Measurements from ENCODE around the gene DYRK2. TPM values are rescaled to one million over a fixed set of nuclear protein-coding genes. Genes with fewer than 3 reads are reported as not detected.

Gene DYRK2
- 10 to 100 TPM; 11.6 to 25.8 (median 13.0) TPM for total RNA-seq
- polyA plus RNA-seq = 1 to 10 TPM; 2.6 to 6.2 TPM

GRCh38 chr12:67648521-67649260 lies at the start of gene DYRK2:
Gene DYRK2, plus strand, starts transcription at chr12:67648745. Its CDS starts 389 bp downstream, at chr12:67649134.
- DNase-seq (peak; percentile 66 to 93 (median 78)), ATAC-seq (peak; percentile 69 to 76 (median 73)), FAIRE-seq (no peak)
- H3K4me1 ChIP-seq = peaks cover 0 to 20% (median 9%) of the 10 kb centered on the region in 3 donors
- H3K4me3 ChIP-seq = peak within 1 kb of the TSS; percentile 84 to 94 (median 92)
- peak within 1 kb of the TSS; percentile 89 to 98 (median 96) for H3K27ac ChIP-seq
- H3K27me3 ChIP-seq = no peaks in the 10 kb centered on the region
- 0% methylated on average over 12 to 106 of the region's 109 CpGs for WGBS, 2 donors
- intact Hi-C loops (cut with DNase I) = no loop called here
- TF ChIP-seq CTCF (IDR thresholded peaks at IDR 0.05) = no peak
- H3K36me3 ChIP-seq = no peaks in the 10 kb centered on the region
- no peaks in the 10 kb centered on the region for H3K9me3 ChIP-seq

GRCh38 chr12:67599691-67600090 lies 48.9 kb upstream of the DYRK2 start:
- WGBS, 2 donors = 83 to 87% methylated on average over 6 of the region's 6 CpGs
- no peaks in the 10 kb centered on the region for H3K36me3 ChIP-seq
- no peaks in the 10 kb centered on the region for H3K9me3 ChIP-seq
- DNase-seq (no peak), FAIRE-seq (no peak), ATAC-seq (no peak)
- TF ChIP-seq CTCF (IDR thresholded peaks at IDR 0.05) = no peak
- no peaks in the 10 kb centered on the region for H3K27me3 ChIP-seq
- no peak overlapping the region for H3K4me3 ChIP-seq
- H3K4me1 ChIP-seq = no peaks in the 10 kb centered on the region
- intact Hi-C loops (cut with DNase I) = no loop called here
- H3K27ac ChIP-seq = no peak overlapping the region

GRCh38 chr12:67601126-67601525 lies 47.4 kb upstream of the DYRK2 start:
- no peak overlapping the region for H3K4me3 ChIP-seq
- DNase-seq (no peak), FAIRE-seq (no peak), ATAC-seq (no peak)
- intact Hi-C loops (cut with DNase I) = no loop called here
- no peaks in the 10 kb centered on the region for H3K9me3 ChIP-seq
- H3K27me3 ChIP-seq = no peaks in the 10 kb centered on the region
- TF ChIP-seq CTCF (IDR thresholded peaks at IDR 0.05) = no peak
- H3K4me1 ChIP-seq = no peaks in the 10 kb centered on the region
- no peak overlapping the region for H3K27ac ChIP-seq
- no peaks in the 10 kb centered on the region for H3K36me3 ChIP-seq
- WGBS, 2 donors = 85 to 92% methylated on average over 1 of the region's 1 CpG

GRCh38 chr12:67609226-67609870 lies 39.2 kb upstream of the DYRK2 start:
- Histone ChIP-seq H3K4me3 (no peak overlapping the region), H3K4me1 (no peaks in the 10 kb centered on the region), H3K27me3 (no peaks in the 10 kb centered on the region), H3K36me3 (no peaks in the 10 kb centered on the region), H3K27ac (no peak overlapping the region), H3K9me3 (no peaks in the 10 kb centered on the region)
- WGBS, 2 donors = 76 to 80% methylated on average over 4 of the region's 4 CpGs
- ATAC-seq (no peak), DNase-seq (no peak), FAIRE-seq (no peak)
- TF ChIP-seq CTCF (IDR thresholded peaks at IDR 0.05) = no peak
- intact Hi-C loops (cut with DNase I) = no loop called here

GRCh38 chr12:67613040-67613439 lies 35.5 kb upstream of the DYRK2 start:
- FAIRE-seq (no peak), ATAC-seq (no peak), DNase-seq (no peak)
- intact Hi-C loops (cut with DNase I) = no loop called here
- 59 to 60% methylated on average over 3 of the region's 3 CpGs for WGBS, 2 donors
- H3K4me1 ChIP-seq = no peaks in the 10 kb centered on the region
- H3K4me3 ChIP-seq = no peak overlapping the region
- H3K27me3 ChIP-seq = no peaks in the 10 kb centered on the region
- TF ChIP-seq CTCF (IDR thresholded peaks at IDR 0.05) = no peak
- H3K9me3 ChIP-seq = no peaks in the 10 kb centered on the region
- H3K36me3 ChIP-seq = no peaks in the 10 kb centered on the region
- H3K27ac ChIP-seq = no peak overlapping the region
